ENCODE measurements around the gene ASB18.
A peak's percentile ranks its signal among the peaks of the same experiment; 100 is the strongest.

ASB18 gene

DNA sequence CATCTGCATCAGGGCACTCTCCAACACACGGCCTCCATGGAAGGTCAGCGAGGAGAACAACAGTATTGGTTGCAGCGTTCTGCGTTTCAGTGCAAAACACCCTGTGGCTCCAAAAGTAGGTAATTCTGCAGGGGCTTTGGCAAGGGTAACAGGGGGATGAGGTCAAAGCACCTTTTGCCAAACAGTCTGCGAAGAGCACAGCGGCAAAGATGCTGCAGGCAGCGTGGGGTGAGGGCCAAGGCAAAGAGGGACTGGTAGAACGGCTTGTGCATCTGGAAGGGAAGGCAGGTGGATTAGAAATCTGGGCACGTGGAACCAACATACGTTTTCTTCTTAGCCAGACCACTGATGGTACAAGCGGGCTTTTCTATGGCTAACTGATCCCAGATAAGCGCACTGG is 69.4 kb downstream of the ASB18 start:
- DNase-seq (ENCODE audit: extremely low read depth, low read depth) = no peak
- TF ChIP-seq, protein P1, sequence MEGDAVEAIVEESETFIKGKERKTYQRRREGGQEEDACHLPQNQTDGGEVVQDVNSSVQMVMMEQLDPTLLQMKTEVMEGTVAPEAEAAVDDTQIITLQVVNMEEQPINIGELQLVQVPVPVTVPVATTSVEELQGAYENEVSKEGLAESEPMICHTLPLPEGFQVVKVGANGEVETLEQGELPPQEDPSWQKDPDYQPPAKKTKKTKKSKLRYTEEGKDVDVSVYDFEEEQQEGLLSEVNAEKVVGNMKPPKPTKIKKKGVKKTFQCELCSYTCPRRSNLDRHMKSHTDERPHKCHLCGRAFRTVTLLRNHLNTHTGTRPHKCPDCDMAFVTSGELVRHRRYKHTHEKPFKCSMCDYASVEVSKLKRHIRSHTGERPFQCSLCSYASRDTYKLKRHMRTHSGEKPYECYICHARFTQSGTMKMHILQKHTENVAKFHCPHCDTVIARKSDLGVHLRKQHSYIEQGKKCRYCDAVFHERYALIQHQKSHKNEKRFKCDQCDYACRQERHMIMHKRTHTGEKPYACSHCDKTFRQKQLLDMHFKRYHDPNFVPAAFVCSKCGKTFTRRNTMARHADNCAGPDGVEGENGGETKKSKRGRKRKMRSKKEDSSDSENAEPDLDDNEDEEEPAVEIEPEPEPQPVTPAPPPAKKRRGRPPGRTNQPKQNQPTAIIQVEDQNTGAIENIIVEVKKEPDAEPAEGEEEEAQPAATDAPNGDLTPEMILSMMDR (IDR thresholded peaks at IDR 0.05; ENCODE audit: low read depth, low read length) = no peak

DNA sequence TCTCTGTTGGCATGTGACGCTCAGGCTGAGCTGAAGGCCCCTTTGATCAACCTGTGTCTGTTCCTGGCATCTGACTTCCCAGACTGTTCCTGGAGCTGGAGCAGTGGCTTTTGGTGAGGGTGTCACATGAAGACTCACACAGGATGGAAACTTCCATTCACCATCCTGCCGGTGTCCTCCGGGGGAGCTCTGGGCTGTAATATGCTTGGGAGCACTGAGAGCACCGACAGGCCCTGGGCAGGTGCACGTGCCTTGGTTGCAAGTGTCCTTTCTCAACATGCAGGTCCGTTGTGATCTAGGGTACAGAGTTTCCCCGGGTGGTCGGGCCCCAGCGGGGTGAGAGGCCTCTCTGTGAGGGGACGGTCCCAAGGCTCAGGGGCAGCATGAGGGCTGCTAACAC is 71.2 kb downstream of the ASB18 start:
- no peak for DNase-seq (ENCODE audit: extremely low read depth, low read depth)
- TF ChIP-seq, protein P1 (IDR thresholded peaks at IDR 0.05; ENCODE audit: low read depth, low read length) = no peak

GRCh38 chr2:236190674-236191073 is 73.5 kb downstream of the ASB18 start:
- no peak for DNase-seq (ENCODE audit: extremely low read depth, low read depth)
- TF ChIP-seq, protein P1 (IDR thresholded peaks at IDR 0.05; ENCODE audit: low read depth, low read length) = no peak

GRCh38 chr2:236184701-236185100 is 79.5 kb downstream of the ASB18 start:
- no peak for DNase-seq (ENCODE audit: extremely low read depth, low read depth)
- TF ChIP-seq, protein P1 (IDR thresholded peaks at IDR 0.05; ENCODE audit: low read depth, low read length) = no peak

GRCh38 chr2:236180831-236181453 is 83.3 kb downstream of the ASB18 start:
- TF ChIP-seq, protein P1 (IDR thresholded peaks at IDR 0.05; ENCODE audit: low read depth, low read length) = peak; percentile 67
- no peak for DNase-seq (ENCODE audit: extremely low read depth, low read depth)

DNA sequence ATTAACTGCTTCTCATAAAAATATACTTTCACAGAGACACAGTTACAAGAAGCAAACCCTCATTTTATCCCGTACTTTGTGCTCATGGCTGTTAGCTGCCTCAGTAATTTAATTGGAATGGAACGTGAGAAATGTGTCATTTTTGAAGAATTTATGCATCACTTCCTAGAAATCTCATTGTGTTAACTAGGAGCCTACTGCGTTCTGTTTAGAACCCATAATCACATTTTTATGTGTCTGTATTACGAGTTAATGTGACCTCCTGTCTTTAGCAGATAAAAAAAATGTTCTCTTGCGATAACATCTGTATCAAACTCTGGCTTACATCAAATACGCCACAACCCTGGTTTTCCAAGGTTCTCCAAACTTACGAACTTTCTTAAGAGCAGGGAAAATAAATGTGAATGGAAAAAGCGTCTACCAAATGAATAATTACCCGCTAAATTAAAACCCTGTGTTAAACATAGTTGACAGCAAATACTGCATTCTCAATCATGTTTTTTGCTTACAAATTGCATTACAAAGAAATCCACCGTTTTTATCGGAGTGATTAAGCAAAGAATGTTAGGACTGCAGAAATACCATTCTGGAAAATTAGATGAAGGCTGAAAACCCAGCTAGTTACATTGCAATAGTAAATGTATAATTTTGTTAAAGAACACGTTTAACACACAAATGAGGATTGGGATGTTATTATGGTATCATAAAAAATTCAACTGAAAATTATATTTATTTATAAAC is 84.0 kb downstream of the ASB18 start:
- no peak for DNase-seq (ENCODE audit: extremely low read depth, low read depth)
- TF ChIP-seq, protein P1 (IDR thresholded peaks at IDR 0.05; ENCODE audit: low read depth, low read length) = no peak

Measured in AG09319 (cell line).